Mesenchymal stem cell (in vitro differentiated cells and primary cell): ENCODE results near the gene GABRR2.

Source experiments
- DNase-seq: peaks from one replicate; pipeline ENCODE4 v3.0.0-alpha.2; 2013
- H2AFZ ChIP-seq: one replicate; pipeline ENCODE4 v1.6.1; 2013; ENCODE audit warnings: low read depth, mild to moderate bottlenecking, control low read depth, inconsistent platforms, low read length, moderate library complexity
- H2AK5ac ChIP-seq: 2 replicates; pipeline ENCODE4 v1.6.1; 2013; ENCODE audit warnings: low read length, moderate library complexity, mild to moderate bottlenecking, inconsistent platforms; ENCODE audit not compliant: severe bottlenecking
- H2BK120ac ChIP-seq: one replicate; pipeline ENCODE4 v1.6.1; 2013; ENCODE audit warnings: low read depth, mild to moderate bottlenecking, inconsistent platforms, low read length, moderate library complexity
- H2BK12ac ChIP-seq, 2 experiments: one replicate each; pipeline ENCODE4 v1.6.1; 2013; ENCODE audit warnings: inconsistent platforms in 2 of 2, low read length in 2 of 2, mild to moderate bottlenecking in 2 of 2, moderate library complexity in 2 of 2, control low read depth in 1 of 2
- H2BK15ac ChIP-seq: one replicate; pipeline ENCODE4 v1.6.1; 2013; ENCODE audit warnings: mild to moderate bottlenecking, low read depth, inconsistent platforms; ENCODE audit not compliant: poor library complexity, severe bottlenecking
- H2BK5ac ChIP-seq: 2 replicates; pipeline ENCODE4 v1.6.1; 2013; ENCODE audit warnings: low read depth, mild to moderate bottlenecking, low read length, control low read depth, inconsistent platforms; ENCODE audit not compliant: poor library complexity, severe bottlenecking
- H3K14ac ChIP-seq, 2 experiments: one replicate each; pipeline ENCODE4 v1.6.1; 2013; ENCODE audit warnings: inconsistent platforms in 2 of 2, low read length in 2 of 2, control low read depth in 1 of 2, mild to moderate bottlenecking in 1 of 2, moderate library complexity in 1 of 2
- H3K18ac ChIP-seq, 2 experiments: one replicate each; pipeline ENCODE4 v1.6.1; 2013; ENCODE audit warnings: inconsistent platforms in 2 of 2, low read length in 2 of 2, control low read depth in 1 of 2, low read depth in 1 of 2, mild to moderate bottlenecking in 1 of 2
- H3K23ac ChIP-seq, 2 experiments: one replicate each; pipeline ENCODE4 v1.6.1; 2013; ENCODE audit warnings: inconsistent platforms in 2 of 2, low read length in 2 of 2, mild to moderate bottlenecking in 2 of 2, moderate library complexity in 2 of 2, control low read depth in 1 of 2
- H3K27ac ChIP-seq: 2 replicates; pipeline ENCODE4 v1.5.1; 2013; ENCODE audit warnings: mild to moderate bottlenecking, moderate library complexity, low read length, control low read depth, inconsistent platforms; ENCODE audit not compliant: poor library complexity, severe bottlenecking
- H3K27me3 ChIP-seq, 2 experiments: 2 replicates each; pipeline versions ENCODE4 v1.6.1 to v1.7.0; 2013; ENCODE audit warnings: low read length in 2 of 2, mild to moderate bottlenecking in 2 of 2, moderate library complexity in 2 of 2, control low read depth in 1 of 2, inconsistent platforms in 1 of 2; ENCODE audit not compliant: control insufficient read depth in 1 of 2, insufficient read depth in 1 of 2
- H3K36me3 ChIP-seq, 2 experiments: 2 replicates each; pipeline versions ENCODE4 v1.6.1 to v1.7.0; 2013; ENCODE audit warnings: low read length in 2 of 2, control low read depth in 1 of 2, inconsistent platforms in 1 of 2, low read depth in 1 of 2, mild to moderate bottlenecking in 1 of 2; ENCODE audit not compliant: insufficient read depth in 2 of 2, control insufficient read depth in 1 of 2
- H3K4ac ChIP-seq, 2 experiments: one replicate each; pipeline ENCODE4 v1.6.1; 2013; ENCODE audit warnings: inconsistent platforms in 2 of 2, low read length in 2 of 2, mild to moderate bottlenecking in 2 of 2, moderate library complexity in 2 of 2, control low read depth in 1 of 2, low read depth in 1 of 2
- H3K4me1 ChIP-seq: 2 replicates; pipeline ENCODE4 v1.6.1; 2013; ENCODE audit warnings: low read depth, low read length, control low read depth; ENCODE audit not compliant: control insufficient read depth, insufficient read depth
- H3K4me2 ChIP-seq: 2 replicates; pipeline ENCODE4 v1.6.1; 2013; ENCODE audit warnings: low read length, mild to moderate bottlenecking, inconsistent platforms; ENCODE audit not compliant: poor library complexity, severe bottlenecking
- H3K4me3 ChIP-seq, 2 experiments: 2 replicates each; pipeline versions ENCODE4 v1.5.1 to v1.7.0; 2013; ENCODE audit warnings: low read length in 2 of 2, mild to moderate bottlenecking in 2 of 2, control low read depth in 1 of 2, low read depth in 1 of 2; ENCODE audit not compliant: insufficient read depth in 1 of 2
- H3K79me1 ChIP-seq: replicated peaks from 2 replicates; pipeline ENCODE4 v1.6.1; 2013; ENCODE audit warnings: mild to moderate bottlenecking, control low read depth, low read length, inconsistent platforms; ENCODE audit not compliant: poor library complexity, severe bottlenecking
- H3K9ac ChIP-seq: 2 replicates; pipeline ENCODE4 v1.7.0; 2013; ENCODE audit warnings: mild to moderate bottlenecking, low read length, moderate library complexity
- H3K9me3 ChIP-seq: 2 replicates; pipeline ENCODE4 v1.7.0; 2013; ENCODE audit warnings: mild to moderate bottlenecking, low read length; ENCODE audit not compliant: control insufficient read depth
- H4K8ac ChIP-seq: one replicate; pipeline ENCODE4 v1.6.1; 2013; ENCODE audit warnings: inconsistent platforms, mild to moderate bottlenecking, low read length, moderate library complexity
- H4K91ac ChIP-seq: one replicate; pipeline ENCODE4 v1.6.1; 2013; ENCODE audit warnings: mild to moderate bottlenecking, low read length, inconsistent platforms
- WGBS: methylation state at CpG from one replicate; pipeline ENCODE4 v1.1.7; 2013; ENCODE audit warnings: mixed read lengths; 5-methylcytosine and 5-hydroxymethylcytosine counted together

Gene GABRR2

GRCh38 chr6:89269252-89269651, 45.8 kb downstream of the GABRR2 start:
- WGBS, result 86% methylated on average over 3 of the region's 3 CpGs
- peaks cover 20 to 77% of the 10 kb centered on the region in 2 experiments for H3K27me3 ChIP-seq
- no peak overlapping the region for H3K18ac ChIP-seq
- H3K9ac ChIP-seq, result no peak overlapping the region
- no peak overlapping the region for H2BK5ac ChIP-seq
- no peak overlapping the region for H2BK120ac ChIP-seq
- H4K91ac ChIP-seq, result no peak overlapping the region
- H3K36me3 ChIP-seq, result no peaks in the 10 kb centered on the region
- H3K4me1 ChIP-seq, result peaks cover 6% of the 10 kb centered on the region
- H3K79me1 ChIP-seq, result no peaks in the 10 kb centered on the region
- H3K23ac ChIP-seq, result no peak overlapping the region
- H3K4me2 ChIP-seq, result no peak overlapping the region
- no peak overlapping the region for H3K4ac ChIP-seq
- H3K4me3 ChIP-seq, result no peak overlapping the region
- H4K8ac ChIP-seq, result no peak overlapping the region
- no peaks in the 10 kb centered on the region for H3K9me3 ChIP-seq
- no peak overlapping the region for H2BK12ac ChIP-seq
- no peak overlapping the region for H2BK15ac ChIP-seq
- no peak overlapping the region for H2AFZ ChIP-seq
- H2AK5ac ChIP-seq, result no peak overlapping the region
- H3K27ac ChIP-seq, result no peak overlapping the region
- no peak for DNase-seq
- H3K14ac ChIP-seq, result no peak overlapping the region

- Histone ChIP-seq H3K27me3 (peaks cover 20 to 75% of the 10 kb centered on the region in 2 experiments), H3K36me3 (no peaks in the 10 kb centered on the region), H3K27ac (no peak overlapping the region), H2BK5ac (no peak overlapping the region), H3K4me2 (no peak overlapping the region), H3K23ac (no peak overlapping the region), H3K9ac (no peak overlapping the region), H3K79me1 (no peaks in the 10 kb centered on the region), H4K8ac (no peak overlapping the region), H2AK5ac (no peak overlapping the region), H2BK12ac (no peak overlapping the region), H3K4ac (no peak overlapping the region), H2BK15ac (no peak overlapping the region), H3K18ac (no peak overlapping the region), H3K9me3 (no peaks in the 10 kb centered on the region), H3K4me1 (peaks cover 6% of the 10 kb centered on the region), H2AFZ (no peak overlapping the region), H3K14ac (no peak overlapping the region), H4K91ac (no peak overlapping the region), H2BK120ac (no peak overlapping the region), H3K4me3 (no peak overlapping the region)
- DNase-seq, result no peak
- whole genome bisulfite sequencing, result 93% methylated on average over 7 of the region's 7 CpGs
These were observed 46.3 kb downstream of the GABRR2 start for GRCh38 chr6:89268776-89269175.

- Histone ChIP-seq H3K14ac (no peak overlapping the region), H4K8ac (no peak overlapping the region), H2AK5ac (no peak overlapping the region), H3K9me3 (no peaks in the 10 kb centered on the region), H2BK15ac (no peak overlapping the region), H3K36me3 (no peaks in the 10 kb centered on the region), H3K9ac (no peak overlapping the region), H2BK5ac (no peak overlapping the region), H3K4me1 (peaks cover 6% of the 10 kb centered on the region), H3K23ac (no peak overlapping the region), H3K4ac (no peak overlapping the region), H2BK12ac (no peak overlapping the region), H3K27me3 (peaks cover 20 to 71% of the 10 kb centered on the region in 2 experiments), H2AFZ (no peak overlapping the region), H3K4me2 (no peak overlapping the region), H3K18ac (no peak overlapping the region), H3K27ac (no peak overlapping the region), H2BK120ac (no peak overlapping the region), H3K4me3 (no peak overlapping the region), H4K91ac (no peak overlapping the region), H3K79me1 (no peaks in the 10 kb centered on the region)
- WGBS, result 100% methylated on average over 4 of the region's 4 CpGs
- DNase-seq, result no peak
These were observed 47.2 kb downstream of the GABRR2 start for GRCh38 chr6:89267918-89268317.

GRCh38 chr6:89264296-89264695, 50.8 kb downstream of the GABRR2 start:
- Histone ChIP-seq H3K9ac (no peak overlapping the region), H2AK5ac (no peak overlapping the region), H2AFZ (no peak overlapping the region), H3K4me1 (peaks cover 6% of the 10 kb centered on the region), H3K4ac (no peak overlapping the region), H2BK5ac (no peak overlapping the region), H3K4me2 (no peak overlapping the region), H3K18ac (no peak overlapping the region), H3K23ac (no peak overlapping the region), H3K79me1 (no peaks in the 10 kb centered on the region), H3K27ac (no peak overlapping the region), H2BK15ac (no peak overlapping the region), H4K91ac (no peak overlapping the region), H3K9me3 (no peaks in the 10 kb centered on the region), H2BK12ac (no peak overlapping the region), H2BK120ac (no peak overlapping the region), H3K36me3 (no peaks in the 10 kb centered on the region), H3K27me3 (peaks cover 8 to 57% of the 10 kb centered on the region in 2 experiments), H3K4me3 (no peak overlapping the region), H3K14ac (no peak overlapping the region), H4K8ac (no peak overlapping the region)
- 93% methylated on average over 20 of the region's 20 CpGs for WGBS
- DNase-seq, result no peak
